Testis (tissue), 2 donors: ENCODE data around the gene ABHD12B.

Experiments
- CTCF ChIP-seq, 3 experiments: fragments of 450-650 bp in 2 of 3; fragments of 200-600 bp in 1 of 3; sonication (generic) in 1 of 3; IDR thresholded peaks; one replicate each; pipeline ENCODE4 v1.5.1; 2016 to 2019; ENCODE audit warnings: antibody characterized with exemption in 3 of 3, mild to moderate bottlenecking in 2 of 3, moderate library complexity in 1 of 3
- POLR2A ChIP-seq: fragments of 450-650 bp; IDR thresholded peaks from one replicate; pipeline ENCODE4 v1.6.1; 2017; ENCODE audit warnings: antibody characterized with exemption, mild to moderate bottlenecking, moderate library complexity

GRCh38 chr14:50936016-50936340 is 64.1 kb downstream of the ABHD12B start:
- no peak for TF ChIP-seq CTCF (IDR thresholded peaks at IDR 0.05)
- TF ChIP-seq POLR2A, result no peak
